Measurements from ENCODE around the gene FMNL2. TPM values are rescaled to one million over a fixed set of nuclear protein-coding genes. Genes with fewer than 3 reads are reported as not detected.

Gene FMNL2
- total and polyA plus RNA-seq, 11 donors, result 4.7 to 19.4 (median 5.5) TPM

- Histone ChIP-seq H3K4me3 (no peak overlapping the region), H3K9me3 (no peaks in the 10 kb centered on the region), H3K27me3 (no peaks in the 10 kb centered on the region), H3K36me3 (no peaks in the 10 kb centered on the region), H3K4me1 (peaks cover 3 to 30% (median 10%) of the 10 kb centered on the region in 12 donors), H3K27ac (no peak overlapping the region)
- 75 to 85% (median 84%) methylated on average over 8 of the region's 8 CpGs for WGBS, 4 donors
- no peak for DNase-seq
- no peak for TF ChIP-seq POLR2A (IDR thresholded peaks at IDR 0.05)
- TF ChIP-seq CTCF (IDR thresholded peaks at IDR 0.05), result no peak
- no peak for ATAC-seq
- intact Hi-C loops (cut with DNase I), result no loop called here
Observed at GRCh38 chr2:152425765-152426727, 91.1 kb downstream of the FMNL2 start.

- no peak for ATAC-seq
- DNase-seq, result no peak
- Histone ChIP-seq H3K9me3 (no peaks in the 10 kb centered on the region), H3K27me3 (no peaks in the 10 kb centered on the region), H3K27ac (no peak overlapping the region), H3K36me3 (no peaks in the 10 kb centered on the region), H3K4me1 (peaks cover 0 to 30% (median 7%) of the 10 kb centered on the region in 12 donors), H3K4me3 (no peak overlapping the region)
- WGBS, 4 donors, result 73 to 85% (median 80%) methylated on average over 4 of the region's 4 CpGs
- TF ChIP-seq CTCF (IDR thresholded peaks at IDR 0.05) (no peak), POLR2A (IDR thresholded peaks at IDR 0.05) (no peak)
- intact Hi-C loops (cut with DNase I), result no loop called here
Observed at GRCh38 chr2:152426801-152427200, 91.8 kb downstream of the FMNL2 start.

- Histone ChIP-seq H3K27me3 (no peaks in the 10 kb centered on the region), H3K4me3 (no peak overlapping the region), H3K9me3 (no peaks in the 10 kb centered on the region), H3K36me3 (no peaks in the 10 kb centered on the region), H3K4me1 (peaks cover 0 to 35% (median 15%) of the 10 kb centered on the region in 12 donors), H3K27ac (no peak overlapping the region)
- TF ChIP-seq POLR2A (IDR thresholded peaks at IDR 0.05), result no peak
- TF ChIP-seq CTCF (IDR thresholded peaks at IDR 0.05), result no peak
- no peak for ATAC-seq
- no peak for DNase-seq
- 73 to 82% (median 77%) methylated on average over 1 of the region's 1 CpG for WGBS, 4 donors
- intact Hi-C loops (cut with DNase I), result no loop called here
Observed at GRCh38 chr2:152427902-152428301, 92.9 kb downstream of the FMNL2 start.

GRCh38 chr2:152428800-152429582, 94.0 kb downstream of the FMNL2 start:
- TF ChIP-seq POLR2A (IDR thresholded peaks at IDR 0.05) (no peak), CTCF (IDR thresholded peaks at IDR 0.05) (no peak)
- no peak overlapping the region for H3K4me3 ChIP-seq
- no peak overlapping the region for H3K27ac ChIP-seq
- intact Hi-C loops (cut with DNase I), result no loop called here
- no peak for DNase-seq
- no peaks in the 10 kb centered on the region for H3K27me3 ChIP-seq
- H3K9me3 ChIP-seq, result no peaks in the 10 kb centered on the region
- H3K36me3 ChIP-seq, result no peaks in the 10 kb centered on the region
- WGBS, 4 donors, result 83 to 91% (median 88%) methylated on average over 8 of the region's 8 CpGs
- ATAC-seq, result no peak
- H3K4me1 ChIP-seq, result peaks cover 0 to 46% (median 17%) of the 10 kb centered on the region in 12 donors

Measured in heart left ventricle (tissue), 16 donors.